GM18511 (cell line): ENCODE data around the gene TNFRSF13B.
"Not testable (repeated sequence)": the region's sequence is repeated elsewhere in the genome, so short reads cannot be mapped to it uniquely, and the experiment has no call there.

ENCODE experiments used
- ATAC-seq: cut with Tn5 transposase; IDR thresholded peaks from one replicate; pipeline ENCODE4 v1.9.1; 2021; ENCODE audit warnings: mild to moderate bottlenecking, moderate library complexity; ENCODE audit not compliant: unreplicated experiment

TNFRSF13B gene

DNA sequence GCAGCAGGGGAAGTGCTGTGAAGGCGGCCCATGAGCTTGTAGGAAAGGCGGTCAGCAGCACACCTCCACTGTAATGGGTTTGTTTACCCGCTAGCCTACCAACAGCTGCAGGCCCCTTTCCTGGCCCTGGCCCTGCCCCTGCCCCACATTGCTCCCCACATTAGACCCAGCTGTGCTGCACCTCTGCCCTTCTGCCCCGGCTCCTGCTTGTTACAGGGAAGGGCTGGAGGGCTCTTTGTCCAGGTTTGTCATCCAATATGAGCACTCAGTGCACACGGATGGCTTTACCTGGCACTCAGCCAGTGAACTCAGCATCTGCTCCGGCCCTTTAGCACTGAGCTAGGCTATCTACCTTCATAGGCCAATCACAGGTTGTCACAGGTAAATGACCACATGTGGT lies 36.0 kb upstream of the TNFRSF13B start:
- ATAC-seq, result not testable (repeated sequence)

DNA sequence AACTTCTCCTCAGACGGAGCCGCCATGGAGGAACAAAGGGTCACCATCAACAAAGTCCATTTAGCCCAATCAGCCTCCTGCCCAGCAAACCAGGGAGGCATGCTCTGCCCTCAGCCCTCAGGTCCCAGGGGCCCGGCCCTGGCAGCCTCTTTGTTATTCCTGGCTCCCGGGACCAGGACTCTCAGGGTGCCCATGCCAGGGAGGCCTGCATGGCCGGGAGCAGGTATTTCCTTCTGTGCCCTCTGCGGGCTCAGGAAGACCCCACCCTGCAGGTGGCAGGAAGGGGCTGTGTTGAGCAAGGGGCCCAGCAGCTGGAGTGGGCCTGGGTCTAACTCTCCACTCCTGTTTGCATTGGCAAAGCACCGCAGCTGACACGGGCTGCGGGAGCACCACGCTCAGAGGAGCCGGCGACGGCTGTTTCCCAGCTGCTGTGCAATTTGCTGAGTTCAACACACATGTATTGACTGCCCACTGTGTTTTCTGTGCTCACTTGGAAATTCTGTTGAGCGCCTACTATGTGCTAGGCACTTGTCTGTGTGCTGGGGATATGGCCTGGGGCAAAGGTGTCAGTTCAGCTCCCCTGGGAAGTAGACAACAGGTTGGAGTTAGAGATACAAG lies 33.2 kb upstream of the TNFRSF13B start:
- not testable (repeated sequence) for ATAC-seq

GRCh38 chr17:17004251-17004996 lies 32.5 kb upstream of the TNFRSF13B start:
- ATAC-seq, result no peak

GRCh38 chr17:17002731-17003715 lies 31.1 kb upstream of the TNFRSF13B start:
- not testable (repeated sequence) for ATAC-seq

GRCh38 chr17:17001874-17002520 lies 30.1 kb upstream of the TNFRSF13B start:
- ATAC-seq, result peak; percentile 60

GRCh38 chr17:17001076-17001777 lies 29.3 kb upstream of the TNFRSF13B start:
- ATAC-seq, result no peak

DNA sequence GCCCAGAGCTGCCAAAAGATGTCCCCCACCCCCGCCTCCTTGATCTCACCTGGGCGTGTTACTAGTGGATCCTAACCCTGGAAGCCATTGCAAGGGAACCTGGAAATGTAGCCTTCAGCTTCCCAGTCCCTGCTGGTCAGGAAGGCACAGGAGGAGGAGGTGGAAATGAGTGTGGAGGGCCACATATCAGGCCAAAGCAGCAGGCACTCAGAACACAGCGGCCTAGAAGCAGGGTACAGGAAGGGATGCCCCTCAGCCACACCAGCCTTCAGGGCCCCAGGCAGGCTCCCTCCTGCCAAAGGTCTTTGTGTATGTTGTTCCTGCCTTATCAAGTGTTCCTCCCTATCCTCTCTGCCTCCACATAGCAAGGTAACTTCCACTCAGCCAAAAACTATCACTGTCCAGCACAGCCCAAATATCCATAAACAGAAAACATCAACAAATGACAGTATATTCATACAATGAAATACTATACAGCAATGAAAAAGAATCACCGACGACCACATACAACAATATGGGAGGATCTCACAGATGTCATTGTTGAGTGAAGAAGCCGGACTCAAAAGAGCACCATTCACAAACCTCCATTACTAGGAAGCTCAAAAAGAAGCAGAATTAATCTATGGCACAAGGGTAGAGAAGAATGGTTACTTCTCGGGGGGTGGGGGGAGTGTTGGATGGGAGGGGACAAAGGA lies 28.2 kb upstream of the TNFRSF13B start:
- ATAC-seq, result no peak

- peak; percentile 59 for ATAC-seq
These were observed 25.9 kb upstream of the TNFRSF13B start for GRCh38 chr17:16997514-16998429.

- ATAC-seq, result not testable (repeated sequence)
These were observed 24.8 kb upstream of the TNFRSF13B start for GRCh38 chr17:16996726-16997125.

GRCh38 chr17:16995930-16996329 lies 24.0 kb upstream of the TNFRSF13B start:
- no peak for ATAC-seq

GRCh38 chr17:16994631-16995030 lies 22.7 kb upstream of the TNFRSF13B start:
- ATAC-seq, result no peak

- no peak for ATAC-seq
These were observed 19.6 kb upstream of the TNFRSF13B start for GRCh38 chr17:16991349-16992009.

DNA sequence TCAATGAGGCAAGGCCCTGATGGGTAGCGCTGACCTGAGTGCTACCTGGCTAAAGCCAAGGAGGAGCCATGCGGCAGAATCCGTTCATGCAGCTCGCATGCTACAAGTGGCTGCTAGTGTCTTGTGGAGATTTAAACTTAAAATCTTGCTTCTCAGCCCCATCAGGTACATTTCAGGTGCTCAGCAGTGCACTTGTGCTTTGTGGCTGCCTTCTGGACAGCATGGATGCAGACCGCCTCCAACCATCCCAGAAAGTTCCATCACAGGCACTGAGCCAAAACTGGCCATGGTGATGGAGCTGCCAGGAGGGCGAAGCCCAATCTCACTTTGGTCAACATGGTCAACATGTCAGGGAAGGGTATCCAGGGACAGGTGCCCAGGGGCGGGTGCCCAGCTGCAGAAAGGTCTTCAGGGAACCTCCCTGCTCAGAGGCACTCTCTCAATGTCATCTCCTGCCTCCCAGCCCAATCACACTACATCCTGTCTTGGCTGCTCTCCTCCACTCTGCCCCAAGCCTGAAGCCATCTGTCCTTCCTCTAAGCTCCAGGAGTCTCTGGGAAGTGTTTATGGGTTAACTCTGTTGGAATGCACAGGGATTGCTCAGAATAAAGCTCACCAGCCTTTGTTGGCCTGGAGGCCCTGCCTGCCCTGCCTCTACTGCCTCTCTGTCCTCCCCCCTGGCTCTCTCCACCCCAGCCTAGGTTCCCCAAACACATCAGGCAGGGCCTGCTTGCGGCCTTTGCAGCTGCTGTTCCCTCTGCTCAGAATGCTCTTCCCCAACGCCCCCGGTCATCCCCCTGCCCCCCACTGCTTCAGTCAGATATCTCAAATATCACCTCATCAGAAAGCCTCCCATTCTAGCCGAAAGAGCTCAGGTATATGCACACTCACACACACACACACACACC lies 18.3 kb upstream of the TNFRSF13B start:
- ATAC-seq, result no peak

DNA sequence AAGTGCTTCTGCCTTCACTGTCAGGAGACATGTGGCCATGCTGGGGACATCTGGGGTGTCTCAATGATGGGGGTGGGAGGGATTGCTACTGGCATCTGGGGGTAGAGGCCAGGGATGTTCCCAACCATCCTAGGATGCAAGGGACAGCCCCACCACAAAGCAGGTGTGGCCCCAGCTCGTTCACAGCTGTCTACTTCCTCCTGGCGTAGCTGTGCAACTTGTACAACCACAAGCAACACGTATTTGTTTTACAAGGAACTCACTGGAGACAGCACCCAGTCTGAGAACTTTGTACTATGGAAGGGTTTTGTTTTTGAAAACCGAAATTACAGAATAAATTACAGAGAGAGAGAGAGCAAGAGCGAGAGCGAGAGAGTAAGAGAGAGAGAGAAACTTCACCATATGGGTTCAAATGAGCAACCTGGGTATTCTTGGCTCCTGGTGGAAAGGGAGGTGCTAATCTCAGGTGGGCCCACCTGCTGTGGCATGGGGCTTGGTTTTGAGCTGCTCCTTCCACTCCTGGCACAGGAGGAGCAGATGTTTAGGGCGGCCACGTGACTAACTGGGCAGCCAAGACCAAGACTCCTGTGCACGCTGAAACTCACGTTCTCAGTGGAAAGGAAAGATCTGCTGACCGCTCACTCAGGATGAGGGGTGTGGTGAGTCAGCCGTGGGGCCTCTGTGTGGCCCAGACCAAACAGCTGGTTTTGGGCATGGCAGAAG lies 17.5 kb upstream of the TNFRSF13B start:
- ATAC-seq, result peak; percentile 35

DNA sequence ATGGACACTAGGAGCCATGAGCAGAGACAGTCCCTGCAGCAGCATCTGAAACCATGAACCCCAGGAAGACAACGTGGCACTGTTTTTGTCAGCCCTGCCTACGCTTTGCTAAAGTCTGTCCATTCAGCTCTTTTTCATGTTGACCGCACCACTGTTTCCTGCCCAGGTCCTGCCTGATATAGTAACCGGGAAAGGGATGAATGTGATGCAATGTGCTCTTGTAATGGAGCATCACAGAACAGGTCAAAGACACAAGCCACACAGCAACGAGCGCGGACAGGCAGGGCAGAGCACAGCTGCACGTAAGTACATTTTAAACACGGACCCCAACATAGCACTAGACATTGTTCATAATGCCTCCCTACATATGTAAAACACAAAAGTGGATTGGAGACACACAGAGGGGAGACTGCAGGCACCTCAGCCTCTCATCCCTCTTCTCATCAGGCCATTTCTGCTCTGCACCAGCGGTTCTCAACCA lies 16.9 kb upstream of the TNFRSF13B start:
- ATAC-seq, result peak; percentile 19
